Activated CD8-positive, alpha-beta memory T cell treated with anti-CD3 and anti-CD28 coated beads for 24 hours (primary cell): ENCODE data around the gene DHH.

Source experiments
- DNase-seq: peaks from one replicate; pipeline ENCODE4 v3.0.0-alpha.2; 2020

Gene DHH

GRCh38 chr12:49108958-49109404, 14.4 kb upstream of the DHH start:
- no peak for DNase-seq

- DNase-seq: no peak
Observed at GRCh38 chr12:49105504-49106084, 11.0 kb upstream of the DHH start.

GRCh38 chr12:49104822-49105221, 10.2 kb upstream of the DHH start:
- no peak for DNase-seq

GRCh38 chr12:49100380-49100779, 5.8 kb upstream of the DHH start:
- no peak for DNase-seq

- no peak for DNase-seq
Observed at GRCh38 chr12:49098703-49099102, 4.1 kb upstream of the DHH start.

- DNase-seq: peak; percentile 83
Observed at GRCh38 chr12:49098035-49098451, 3.4 kb upstream of the DHH start.

GRCh38 chr12:49097381-49097780, 2.8 kb upstream of the DHH start:
- no peak for DNase-seq

GRCh38 chr12:49094975-49095365, 369 bp upstream of the DHH start:
- no peak for DNase-seq

GRCh38 chr12:49093792-49094159, 825 bp downstream of the DHH start:
- no peak for DNase-seq

GRCh38 chr12:49092816-49093406, 1.7 kb downstream of the DHH start:
- DNase-seq: no peak

- DNase-seq: peak; percentile 82
Observed at GRCh38 chr12:49092086-49092815, 2.4 kb downstream of the DHH start.

- DNase-seq: no peak
Observed at GRCh38 chr12:49091836-49092085, 2.8 kb downstream of the DHH start.

- peak; percentile 65 for DNase-seq
Observed at GRCh38 chr12:49091056-49091835, 3.4 kb downstream of the DHH start.

GRCh38 chr12:49089821-49090773, 4.5 kb downstream of the DHH start:
- peak; percentile 74 for DNase-seq

- no peak for DNase-seq
Observed at GRCh38 chr12:49088932-49089330, 5.7 kb downstream of the DHH start.

GRCh38 chr12:49088150-49088931, 6.3 kb downstream of the DHH start:
- DNase-seq: peak; percentile 82

- no peak for DNase-seq
Observed at GRCh38 chr12:49086116-49086515, 8.5 kb downstream of the DHH start.

GRCh38 chr12:49084438-49084837, 10.2 kb downstream of the DHH start:
- no peak for DNase-seq

- DNase-seq: no peak
Observed at GRCh38 chr12:49079793-49080192, 14.8 kb downstream of the DHH start.

- no peak for DNase-seq
Observed at GRCh38 chr12:49070971-49071370, 23.6 kb downstream of the DHH start.

- DNase-seq: peak; percentile 99
Observed at GRCh38 chr12:49069507-49070346, 24.9 kb downstream of the DHH start, which contains the start of gene RHEBL1. Gene RHEBL1, minus strand, starts transcription at chr12:49069979. Its CDS starts 194 bp downstream, at chr12:49069785.
